ENCODE results near the gene FBXO31.

FBXO31 gene

DNA sequence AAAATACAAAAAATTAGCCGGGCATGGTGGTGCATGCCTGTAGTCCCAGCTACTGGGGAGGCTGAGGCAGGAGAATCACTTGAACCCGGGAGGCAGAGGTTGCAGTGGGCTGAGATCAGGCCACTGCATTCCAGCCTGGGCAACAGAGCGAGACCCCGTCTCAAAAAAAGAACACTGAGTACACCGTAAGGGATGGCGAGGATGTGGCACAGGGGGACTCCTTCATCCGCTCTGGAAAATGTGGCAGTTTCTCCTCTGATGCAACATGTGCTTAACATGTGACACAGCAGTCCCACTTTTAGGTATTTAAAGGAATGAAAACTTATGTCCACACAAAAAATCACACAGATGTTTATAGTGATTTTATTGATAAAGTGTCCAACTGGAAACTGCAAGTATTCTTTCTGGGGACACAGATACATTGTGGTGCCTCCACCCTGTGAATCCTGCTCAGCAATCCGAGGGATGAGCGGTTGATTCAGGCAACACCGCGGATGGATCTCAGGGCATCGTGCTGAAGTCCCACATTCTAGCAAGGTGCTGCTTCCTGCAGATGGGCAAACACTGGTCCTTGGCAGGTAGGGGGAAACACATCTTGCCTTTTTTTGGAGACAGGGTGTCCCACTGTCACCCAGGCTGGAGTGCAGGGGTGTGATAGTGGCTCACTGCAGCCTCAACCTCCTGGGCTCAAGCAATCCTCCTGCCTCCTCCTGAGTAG lies 62.9 kb downstream of the FBXO31 start:
- Histone ChIP-seq H3K9me3 (ENCODE audit: insufficient read depth, low read length, severe bottlenecking) (no peaks in the 10 kb centered on the region), H3K36me3 (ENCODE audit: insufficient read depth, low read length) (peaks cover 12% of the 10 kb centered on the region), H3K27me3 (ENCODE audit: insufficient read depth, low read length, poor library complexity) (no peaks in the 10 kb centered on the region), H2AFZ (ENCODE audit: low read depth, low read length) (no peak overlapping the region), H3K27ac (ENCODE audit: low read length) (no peak overlapping the region), H4K20me1 (ENCODE audit: insufficient read depth, low read length) (peaks cover 13% of the 10 kb centered on the region; the same call in 1 of the 2 replicates), H3K4me2 (ENCODE audit: insufficient read depth, low read length) (no peak overlapping the region), H3K4me3 (ENCODE audit: low read depth in 1 of 2, low read length in 2 of 2) (no peak overlapping the region), H3K4me1 (ENCODE audit: insufficient read depth, low read length) (peaks cover 23% of the 10 kb centered on the region), H3K9ac (ENCODE audit: low read depth, low read length) (no peak overlapping the region), H3K79me2 (ENCODE audit: insufficient read depth, low read length) (peaks cover 22% of the 10 kb centered on the region)
- ATAC-seq (ENCODE audit: insufficient read depth, low read depth) (no peak), DNase-seq (no peak)
- no peak for TF ChIP-seq EZH2 (IDR thresholded peaks at IDR 0.05; ENCODE audit: borderline replicate concordance, low read depth, low read length, severe bottlenecking)
- TF ChIP-seq, protein P1, sequence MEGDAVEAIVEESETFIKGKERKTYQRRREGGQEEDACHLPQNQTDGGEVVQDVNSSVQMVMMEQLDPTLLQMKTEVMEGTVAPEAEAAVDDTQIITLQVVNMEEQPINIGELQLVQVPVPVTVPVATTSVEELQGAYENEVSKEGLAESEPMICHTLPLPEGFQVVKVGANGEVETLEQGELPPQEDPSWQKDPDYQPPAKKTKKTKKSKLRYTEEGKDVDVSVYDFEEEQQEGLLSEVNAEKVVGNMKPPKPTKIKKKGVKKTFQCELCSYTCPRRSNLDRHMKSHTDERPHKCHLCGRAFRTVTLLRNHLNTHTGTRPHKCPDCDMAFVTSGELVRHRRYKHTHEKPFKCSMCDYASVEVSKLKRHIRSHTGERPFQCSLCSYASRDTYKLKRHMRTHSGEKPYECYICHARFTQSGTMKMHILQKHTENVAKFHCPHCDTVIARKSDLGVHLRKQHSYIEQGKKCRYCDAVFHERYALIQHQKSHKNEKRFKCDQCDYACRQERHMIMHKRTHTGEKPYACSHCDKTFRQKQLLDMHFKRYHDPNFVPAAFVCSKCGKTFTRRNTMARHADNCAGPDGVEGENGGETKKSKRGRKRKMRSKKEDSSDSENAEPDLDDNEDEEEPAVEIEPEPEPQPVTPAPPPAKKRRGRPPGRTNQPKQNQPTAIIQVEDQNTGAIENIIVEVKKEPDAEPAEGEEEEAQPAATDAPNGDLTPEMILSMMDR (IDR thresholded peaks at IDR 0.05; ENCODE audit: borderline replicate concordance, extremely low read depth, low read length, poor library complexity, severe bottlenecking), result no peak

DNA sequence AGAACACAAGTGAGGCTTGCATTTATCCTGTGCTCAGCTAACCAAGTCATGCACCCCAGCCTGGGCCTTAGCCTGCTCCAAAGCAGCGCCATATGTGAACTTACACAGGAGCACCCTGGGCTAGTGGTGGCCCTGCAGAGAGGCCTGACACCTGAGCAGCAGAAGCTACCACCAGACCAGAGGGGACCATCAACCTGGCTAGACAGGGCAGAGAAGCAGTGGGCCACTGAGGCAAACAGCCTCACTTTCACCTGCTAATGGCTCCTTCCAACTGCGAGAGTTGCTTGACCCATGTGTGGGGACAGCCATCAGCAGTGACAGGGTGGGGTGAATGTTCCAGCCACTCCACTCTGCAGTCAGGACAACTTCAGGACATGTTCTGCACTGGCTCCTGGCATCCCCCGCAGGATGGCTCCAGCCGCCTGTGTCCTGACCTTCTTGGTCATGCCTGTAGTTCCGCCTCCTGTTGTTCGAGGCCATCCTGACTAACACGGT lies 63.5 kb downstream of the FBXO31 start:
- no peak for ATAC-seq (ENCODE audit: insufficient read depth, low read depth)

DNA sequence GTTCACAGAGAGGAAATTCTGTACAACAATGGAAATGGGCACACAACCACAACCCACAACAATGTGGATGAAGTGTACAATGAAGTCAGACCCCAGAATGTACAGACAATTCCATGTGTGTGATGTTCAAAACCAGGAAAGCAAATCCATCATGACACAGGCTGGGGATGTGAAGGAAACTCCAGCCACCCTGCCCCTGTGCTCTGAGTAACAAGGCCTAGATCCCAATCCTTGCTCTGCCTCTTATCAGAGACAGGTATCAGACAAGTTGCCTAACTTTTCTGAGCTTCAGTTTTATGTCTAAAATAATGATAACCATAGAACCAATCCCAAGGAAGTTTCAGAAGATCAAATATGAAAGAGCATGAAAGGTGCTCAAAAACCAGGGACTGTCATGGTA lies 64.6 kb downstream of the FBXO31 start:
- Histone ChIP-seq H2AFZ (ENCODE audit: low read depth, low read length) (no peak overlapping the region), H3K4me1 (ENCODE audit: insufficient read depth, low read length) (peaks cover 23% of the 10 kb centered on the region), H4K20me1 (ENCODE audit: insufficient read depth, low read length) (peaks cover 6% of the 10 kb centered on the region; the same call in 1 of the 2 replicates), H3K36me3 (ENCODE audit: insufficient read depth, low read length) (peaks cover 10% of the 10 kb centered on the region), H3K4me3 (ENCODE audit: low read depth in 1 of 2, low read length in 2 of 2) (peak overlapping the region in 1 of 2 experiments; percentile 87; a peak in 2 of 4 replicates), H3K9ac (ENCODE audit: low read depth, low read length) (peak overlapping the region; percentile 96; the same call in 1 of the 2 replicates), H3K79me2 (ENCODE audit: insufficient read depth, low read length) (peaks cover 20% of the 10 kb centered on the region), H3K4me2 (ENCODE audit: insufficient read depth, low read length) (peak overlapping the region; percentile 95), H3K27ac (ENCODE audit: low read length) (no peak overlapping the region), H3K9me3 (ENCODE audit: insufficient read depth, low read length, severe bottlenecking) (no peaks in the 10 kb centered on the region), H3K27me3 (ENCODE audit: insufficient read depth, low read length, poor library complexity) (no peaks in the 10 kb centered on the region)
- DNase-seq (no peak), ATAC-seq (ENCODE audit: insufficient read depth, low read depth) (no peak)
- no peak for TF ChIP-seq EZH2 (IDR thresholded peaks at IDR 0.05; ENCODE audit: borderline replicate concordance, low read depth, low read length, severe bottlenecking)
- TF ChIP-seq, protein P1 (IDR thresholded peaks at IDR 0.05; ENCODE audit: borderline replicate concordance, extremely low read depth, low read length, poor library complexity, severe bottlenecking), result no peak

More for the DNA sequence above, 63.5 kb downstream of the FBXO31 start:
- no peak overlapping the region for H3K4me3 ChIP-seq (ENCODE audit: low read depth in 1 of 2, low read length in 2 of 2)
- peaks cover 12% of the 10 kb centered on the region for H3K36me3 ChIP-seq (ENCODE audit: insufficient read depth, low read length)
- H3K4me2 ChIP-seq (ENCODE audit: insufficient read depth, low read length), result no peak overlapping the region
- H3K4me1 ChIP-seq (ENCODE audit: insufficient read depth, low read length), result peaks cover 23% of the 10 kb centered on the region
- DNase-seq, result no peak
- no peak overlapping the region for H3K9ac ChIP-seq (ENCODE audit: low read depth, low read length)
- TF ChIP-seq, protein P1 (IDR thresholded peaks at IDR 0.05; ENCODE audit: borderline replicate concordance, extremely low read depth, low read length, poor library complexity, severe bottlenecking), result no peak
- TF ChIP-seq EZH2 (IDR thresholded peaks at IDR 0.05; ENCODE audit: borderline replicate concordance, low read depth, low read length, severe bottlenecking), result no peak
- no peak overlapping the region for H2AFZ ChIP-seq (ENCODE audit: low read depth, low read length)
- peaks cover 20% of the 10 kb centered on the region for H3K79me2 ChIP-seq (ENCODE audit: insufficient read depth, low read length)
- H3K9me3 ChIP-seq (ENCODE audit: insufficient read depth, low read length, severe bottlenecking), result no peaks in the 10 kb centered on the region
- H4K20me1 ChIP-seq (ENCODE audit: insufficient read depth, low read length), result peaks cover 13% of the 10 kb centered on the region; the same call in 1 of the 2 replicates
- H3K27me3 ChIP-seq (ENCODE audit: insufficient read depth, low read length, poor library complexity), result no peaks in the 10 kb centered on the region
- H3K27ac ChIP-seq (ENCODE audit: low read length), result no peak overlapping the region
